HG03460 (cell line): ENCODE data around the gene CRB2.
A peak's percentile ranks its signal among the peaks of the same experiment; 100 is the strongest.
"Not testable (repeated sequence)": the region's sequence is repeated elsewhere in the genome, so short reads cannot be mapped to it uniquely, and the experiment has no call there.

Experiments
- ATAC-seq: cut with Tn5 transposase; IDR thresholded peaks from one replicate; pipeline ENCODE4 v1.9.1; 2021; ENCODE audit not compliant: unreplicated experiment

The CRB2 gene

GRCh38 chr9:123327697-123328100, 28.3 kb upstream of the CRB2 start:
- ATAC-seq = no peak

DNA sequence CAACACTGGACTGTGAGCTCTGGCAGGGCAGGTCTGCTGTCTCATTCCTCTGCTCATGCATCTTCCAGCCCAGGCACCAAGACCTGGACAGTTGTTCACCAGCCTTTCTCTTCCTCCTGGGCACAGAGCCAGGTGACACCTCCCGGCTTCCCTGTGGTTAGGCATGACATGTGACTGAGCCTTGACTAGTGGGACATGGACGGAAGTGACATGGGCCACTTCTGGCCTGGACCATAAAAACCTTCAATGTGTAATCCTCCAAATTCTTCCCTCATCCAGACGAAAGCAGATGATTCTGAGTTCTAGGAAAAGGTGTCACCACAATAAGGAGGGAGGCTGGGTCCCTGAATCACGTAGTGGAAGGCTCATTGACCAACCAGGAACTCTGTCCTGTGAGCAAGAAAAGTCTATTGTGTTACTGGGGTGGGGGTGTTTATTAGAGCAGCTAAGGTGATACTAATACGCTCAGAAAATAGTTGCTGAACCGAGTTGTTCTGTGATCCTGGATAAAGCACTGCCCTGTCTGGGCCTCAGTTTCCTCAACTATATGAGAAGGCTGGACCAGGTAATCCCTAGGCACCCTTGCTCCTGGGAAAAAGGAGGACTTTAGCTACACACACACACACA, 26.6 kb upstream of the CRB2 start:
- ATAC-seq = no peak

- ATAC-seq = no peak
Observed at GRCh38 chr9:123331346-123332060, 24.5 kb upstream of the CRB2 start.

DNA sequence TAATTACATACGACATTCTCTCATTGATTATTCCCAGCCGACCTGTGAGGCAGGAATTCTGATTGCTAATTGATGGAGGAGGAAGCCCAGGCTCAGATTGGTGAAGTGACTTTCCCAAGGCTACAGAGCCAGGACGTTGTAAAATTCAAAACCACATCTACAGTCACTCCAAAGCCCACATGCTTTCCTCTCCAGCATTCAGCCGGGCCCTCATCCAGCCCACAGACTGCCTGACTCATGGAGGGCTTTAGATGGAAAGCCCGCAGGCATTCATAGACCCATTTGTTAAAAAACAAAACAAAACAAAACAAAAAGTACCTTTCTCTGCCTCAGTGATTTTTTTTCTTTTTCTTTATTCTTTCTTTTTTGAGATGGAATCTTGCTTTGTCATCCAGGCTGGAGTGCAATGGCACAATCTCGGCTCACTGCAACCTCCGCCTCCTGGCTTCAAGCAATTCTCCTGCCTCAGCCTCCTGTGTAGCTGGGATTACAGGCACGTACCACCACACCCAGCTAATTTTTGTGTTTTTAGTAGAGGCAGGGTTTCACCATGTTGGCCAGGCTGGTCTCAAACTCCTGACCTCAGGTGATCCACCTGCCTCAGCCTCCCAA, 22.8 kb upstream of the CRB2 start:
- not testable (repeated sequence) for ATAC-seq

DNA sequence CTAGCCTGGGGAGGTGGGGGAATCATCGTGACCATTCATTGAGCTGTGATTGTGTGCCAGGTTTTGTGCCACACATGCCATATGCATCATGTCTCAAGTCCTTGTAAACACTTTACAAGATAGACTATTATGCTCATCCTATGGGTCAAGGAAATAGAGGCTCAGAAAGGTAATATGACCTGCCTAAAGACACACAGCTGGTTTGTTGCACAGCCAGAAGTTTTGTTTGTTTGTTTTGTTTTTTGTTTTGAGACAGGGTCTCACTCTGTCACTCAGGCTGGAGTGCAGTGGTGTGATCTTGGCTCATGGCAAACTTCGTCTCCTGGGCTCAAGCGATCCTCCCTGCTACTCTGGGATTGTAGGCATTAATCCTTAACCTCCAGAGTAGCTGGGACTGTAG, 21.4 kb upstream of the CRB2 start:
- ATAC-seq = no peak

DNA sequence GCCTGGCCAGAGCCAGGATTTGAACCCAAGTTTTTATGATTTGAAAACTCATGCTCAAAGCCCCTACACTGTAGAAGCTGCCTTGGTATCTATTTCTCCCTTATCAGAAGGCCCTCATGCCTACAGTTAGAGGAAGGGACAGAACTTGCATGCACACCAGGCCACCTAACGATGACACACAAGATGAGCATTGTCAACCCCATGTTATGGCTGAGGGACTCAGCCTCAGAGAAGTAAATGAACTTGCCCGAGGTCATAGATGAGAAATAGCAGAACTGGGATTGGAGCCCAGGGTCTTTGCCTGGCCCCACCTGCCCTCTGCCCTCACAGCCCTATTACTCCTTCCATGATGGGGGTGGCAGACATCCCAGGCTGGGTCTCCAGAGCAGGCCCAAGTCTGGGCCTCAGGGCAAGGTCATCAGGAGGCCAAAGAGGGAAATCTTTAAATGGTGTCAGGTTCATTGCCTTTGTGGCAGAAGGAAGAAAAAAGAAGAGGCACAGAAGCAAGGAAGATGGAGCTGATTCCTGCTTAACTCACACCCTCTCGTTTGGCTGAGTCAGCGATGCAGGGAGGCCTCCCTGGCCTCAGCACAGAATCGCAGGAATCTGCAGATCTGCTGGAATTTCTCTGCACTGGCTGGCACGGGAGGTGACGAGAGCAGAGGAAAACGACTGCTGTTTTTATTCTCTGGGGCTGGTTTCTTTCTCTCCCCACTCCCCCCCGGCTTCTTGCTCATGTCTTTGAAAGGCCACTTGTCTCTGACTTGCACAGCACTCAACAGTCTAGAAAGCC, 20.6 kb upstream of the CRB2 start:
- no peak for ATAC-seq

DNA sequence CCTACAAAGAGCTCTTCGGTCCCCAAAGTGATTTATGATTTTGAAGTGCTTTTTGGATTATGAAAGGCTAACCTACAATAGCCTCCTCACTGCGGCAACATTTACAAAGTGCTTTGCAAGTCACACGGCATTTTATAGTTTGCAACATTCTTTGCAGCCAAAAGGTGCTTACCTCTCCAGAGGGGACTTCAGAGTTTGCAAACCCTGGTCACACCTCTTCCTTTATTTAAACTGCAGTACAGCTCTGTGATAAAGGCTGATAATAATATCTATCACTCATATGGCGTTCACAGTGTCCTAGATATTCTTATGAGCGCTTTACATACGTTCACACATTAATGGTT, 20.0 kb upstream of the CRB2 start:
- ATAC-seq = no peak

GRCh38 chr9:123336449-123336848, 19.5 kb upstream of the CRB2 start:
- ATAC-seq = no peak

DNA sequence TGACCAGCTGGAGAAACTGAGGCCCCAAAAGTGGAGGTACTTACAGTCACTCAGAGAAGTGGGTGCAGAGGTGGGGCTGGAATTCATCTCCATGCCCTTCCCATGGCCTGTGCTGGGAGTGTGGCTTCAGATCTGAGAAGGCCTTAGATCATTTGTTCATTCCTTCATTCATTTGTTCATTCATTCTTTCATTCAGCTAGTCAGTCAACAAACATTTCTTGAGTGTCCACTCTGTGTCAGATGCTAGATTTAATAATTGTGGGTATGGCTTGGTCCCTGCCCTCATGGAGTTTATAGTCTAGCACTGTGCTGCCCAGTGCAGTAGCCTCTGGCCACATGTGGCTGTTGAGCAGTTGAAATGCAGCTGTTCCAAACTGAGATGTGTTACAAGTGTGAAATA, 19.0 kb upstream of the CRB2 start:
- ATAC-seq = no peak

- no peak for ATAC-seq
Observed at GRCh38 chr9:123337971-123338370, 18.0 kb upstream of the CRB2 start.

DNA sequence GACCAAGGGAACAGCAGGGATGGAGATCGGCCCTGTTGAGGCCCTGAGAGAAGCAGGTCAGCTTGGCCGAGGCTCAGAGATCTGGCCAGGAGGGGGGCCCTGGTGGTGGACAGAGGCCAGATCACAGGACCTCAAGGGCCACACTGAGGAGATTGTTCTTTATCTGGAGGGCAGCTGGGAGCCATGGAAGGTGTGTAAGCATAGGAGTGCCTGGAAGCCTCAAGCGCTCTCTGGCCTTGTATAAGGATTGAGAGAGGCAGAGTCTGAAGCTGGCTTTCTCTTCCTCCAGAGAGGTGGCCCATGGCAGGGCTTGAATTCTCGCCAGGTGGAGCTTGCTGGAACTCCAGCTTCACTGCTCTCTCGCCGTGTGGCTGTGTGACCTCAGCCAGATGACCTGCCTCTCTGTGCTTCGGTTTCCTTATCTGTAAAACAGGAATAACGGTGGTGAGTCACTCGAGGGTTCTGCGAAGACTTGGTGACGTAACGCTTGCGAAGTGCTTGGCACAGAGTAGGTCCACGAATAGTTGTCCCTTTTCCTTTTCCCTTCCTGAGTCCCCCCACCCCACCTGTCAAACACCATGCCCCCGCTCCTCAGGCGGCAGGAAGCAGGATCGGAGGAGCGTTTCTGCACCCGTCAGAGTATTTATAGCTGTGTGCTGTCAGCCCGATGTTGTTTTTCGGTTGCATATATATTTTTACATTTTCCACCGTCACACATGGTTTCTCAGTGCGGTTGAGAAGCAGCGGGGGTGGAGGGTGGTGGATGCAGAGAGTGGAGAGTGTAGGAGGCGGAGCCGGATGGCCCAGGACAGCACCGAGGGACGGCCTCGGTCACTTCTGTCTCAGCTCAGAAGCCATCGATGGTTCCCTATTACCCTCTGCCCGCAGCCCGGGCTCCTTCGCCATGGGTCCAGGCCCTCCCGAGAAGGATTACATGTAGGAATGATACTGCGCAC, 17.0 kb upstream of the CRB2 start:
- peak; percentile 53 for ATAC-seq

- peak; percentile 39 for ATAC-seq
Observed at GRCh38 chr9:123339666-123340510, 16.1 kb upstream of the CRB2 start.

DNA sequence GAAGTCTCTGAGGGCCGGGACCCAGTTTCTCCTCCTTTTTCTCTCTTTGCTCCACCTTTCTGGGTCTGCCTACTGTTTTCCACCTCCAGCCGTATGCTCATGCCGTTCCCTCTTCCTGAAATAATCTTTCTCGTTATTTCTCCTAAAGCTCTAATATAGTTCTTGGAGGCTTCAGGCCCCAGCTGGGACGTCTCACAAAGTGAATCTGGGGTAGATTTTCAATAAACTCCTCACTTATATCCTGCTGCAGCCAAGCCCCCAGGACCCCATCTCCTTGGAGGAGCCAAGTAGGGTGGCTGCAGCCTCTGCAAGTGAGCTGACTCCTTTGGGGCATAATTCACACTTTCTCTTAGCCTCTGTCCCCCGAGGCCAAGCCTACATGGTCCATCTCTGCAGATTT, 14.2 kb upstream of the CRB2 start:
- no peak for ATAC-seq

- ATAC-seq = no peak
Observed at GRCh38 chr9:123342247-123342646, 13.8 kb upstream of the CRB2 start.

DNA sequence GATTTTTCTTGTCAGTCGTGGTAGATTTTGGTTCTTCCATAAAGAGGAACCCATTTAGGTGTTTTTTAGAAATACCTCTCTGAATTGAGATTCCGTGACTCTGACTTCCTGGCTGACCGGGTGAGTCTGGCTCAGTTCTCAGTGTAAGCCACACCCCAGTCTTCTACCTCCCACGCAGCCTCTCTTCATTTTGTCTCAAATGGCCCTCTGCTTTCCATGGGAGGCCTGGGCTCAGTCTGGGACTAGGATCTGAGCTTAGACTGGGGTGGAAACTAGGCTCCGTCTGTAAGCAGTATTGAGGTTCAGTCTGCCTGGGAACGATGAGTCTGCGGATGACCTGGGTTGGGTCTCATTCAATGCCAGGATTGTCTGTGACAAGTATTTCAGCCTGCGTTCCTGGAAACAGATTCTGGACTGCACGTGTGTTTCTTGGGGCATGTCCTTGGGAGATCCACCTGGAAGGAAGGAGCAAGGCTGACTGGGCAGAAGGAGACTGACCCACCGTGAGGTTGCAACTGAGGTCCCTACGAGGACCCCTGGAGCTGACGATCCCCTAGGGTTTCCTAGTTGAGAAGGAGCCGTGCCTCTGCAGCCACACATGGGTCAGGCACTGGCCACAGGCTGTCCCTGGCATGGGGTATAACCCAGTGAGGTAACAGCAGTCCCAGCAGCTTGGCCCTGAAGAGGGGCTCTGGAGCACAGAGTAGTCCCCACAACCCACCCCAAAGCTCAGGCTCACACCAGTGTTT, 12.4 kb upstream of the CRB2 start:
- peak; percentile 25 for ATAC-seq

GRCh38 chr9:123344192-123344949, 11.6 kb upstream of the CRB2 start:
- no peak for ATAC-seq

DNA sequence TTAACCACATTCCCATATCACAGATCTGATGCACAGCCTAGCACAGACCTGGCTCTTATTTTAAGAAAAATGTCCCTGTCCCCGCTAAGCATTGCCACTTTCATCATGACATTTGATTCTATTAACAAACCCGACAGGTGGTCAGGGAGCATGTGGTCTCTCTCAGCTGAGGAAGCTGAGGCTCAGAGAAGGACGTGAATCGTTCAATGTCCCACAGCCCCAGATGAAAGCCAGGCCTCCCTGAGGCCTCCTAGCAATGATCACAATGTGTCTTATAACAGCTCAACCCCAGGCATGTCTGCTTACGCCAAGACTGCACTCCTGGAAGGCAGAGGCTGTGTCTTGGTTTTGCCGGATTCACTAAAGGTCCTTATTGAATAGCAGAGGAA, 10.4 kb upstream of the CRB2 start:
- ATAC-seq = no peak

DNA sequence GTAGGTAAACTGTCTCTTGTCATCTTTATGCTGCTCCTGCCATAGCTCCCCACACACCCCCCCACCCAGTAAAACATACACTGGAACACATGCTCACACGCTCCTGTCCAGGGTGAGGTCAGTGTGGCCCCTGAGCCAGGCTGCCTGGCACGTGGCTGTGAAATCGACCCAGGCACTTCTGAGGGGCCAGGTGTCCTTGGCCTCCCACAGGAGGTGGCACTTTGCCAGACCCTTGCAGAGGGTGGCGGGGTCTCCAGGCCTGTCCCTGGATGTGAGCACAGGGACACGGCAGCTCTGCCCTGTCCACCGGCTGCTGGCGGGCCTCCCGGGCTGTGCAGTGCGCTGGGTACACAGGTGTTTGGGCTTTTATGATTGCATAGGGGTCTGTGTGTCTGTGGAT, 10.0 kb upstream of the CRB2 start:
- no peak for ATAC-seq
